GM13976 (cell line): Measurements from ENCODE around the gene DAZAP1.

Experiments used
- DNase-seq: peaks from one replicate; pipeline ENCODE4 v3.0.0; 2012; ENCODE audit warnings: low spot score
- CTCF ChIP-seq: IDR thresholded peaks from 2 replicates; pipeline ENCODE4 v1.5.1; 2012; ENCODE audit warnings: borderline replicate concordance, mild to moderate bottlenecking; ENCODE audit not compliant: insufficient read depth; ENCODE audit errors: extremely low read depth, missing control alignments, control extremely low read depth
- in situ Hi-C: fragments of 300-500 bp; cut with MboI; formaldehyde crosslinking; loops from one replicate; pipeline ENCODE4 v1.12.0; 2022; ENCODE audit warnings: low sequenced_read_pairs, mixed read lengths, inconsistent platforms; ENCODE audit not compliant: unreplicated experiment

The DAZAP1 gene

DNA sequence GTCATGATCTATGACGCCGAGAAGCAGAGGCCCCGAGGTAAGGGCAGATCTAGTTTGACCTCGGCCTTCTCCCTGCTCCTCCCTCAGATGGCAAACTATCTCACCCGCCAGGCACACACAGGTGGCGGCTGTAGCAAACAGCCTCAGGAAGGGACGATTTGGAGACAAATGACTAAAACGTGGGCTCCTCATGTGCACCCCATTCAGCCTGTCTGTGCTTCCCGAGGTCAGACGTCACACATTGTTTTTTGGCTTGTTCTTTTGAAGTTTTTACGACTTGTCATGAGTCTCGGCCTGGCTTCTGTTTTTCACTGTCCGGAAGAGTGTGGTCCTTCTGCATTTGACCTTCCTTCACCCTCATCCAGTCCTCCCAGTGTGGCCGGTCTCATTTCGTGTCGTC is 15.0 kb downstream of the DAZAP1 start:
- TF ChIP-seq CTCF = no peak
- no peak for DNase-seq
- in situ Hi-C loops = no loop called here

GRCh38 chr19:1422943-1423342 is 15.6 kb downstream of the DAZAP1 start:
- in situ Hi-C loops = no loop called here
- no peak for DNase-seq
- no peak for TF ChIP-seq CTCF

DNA sequence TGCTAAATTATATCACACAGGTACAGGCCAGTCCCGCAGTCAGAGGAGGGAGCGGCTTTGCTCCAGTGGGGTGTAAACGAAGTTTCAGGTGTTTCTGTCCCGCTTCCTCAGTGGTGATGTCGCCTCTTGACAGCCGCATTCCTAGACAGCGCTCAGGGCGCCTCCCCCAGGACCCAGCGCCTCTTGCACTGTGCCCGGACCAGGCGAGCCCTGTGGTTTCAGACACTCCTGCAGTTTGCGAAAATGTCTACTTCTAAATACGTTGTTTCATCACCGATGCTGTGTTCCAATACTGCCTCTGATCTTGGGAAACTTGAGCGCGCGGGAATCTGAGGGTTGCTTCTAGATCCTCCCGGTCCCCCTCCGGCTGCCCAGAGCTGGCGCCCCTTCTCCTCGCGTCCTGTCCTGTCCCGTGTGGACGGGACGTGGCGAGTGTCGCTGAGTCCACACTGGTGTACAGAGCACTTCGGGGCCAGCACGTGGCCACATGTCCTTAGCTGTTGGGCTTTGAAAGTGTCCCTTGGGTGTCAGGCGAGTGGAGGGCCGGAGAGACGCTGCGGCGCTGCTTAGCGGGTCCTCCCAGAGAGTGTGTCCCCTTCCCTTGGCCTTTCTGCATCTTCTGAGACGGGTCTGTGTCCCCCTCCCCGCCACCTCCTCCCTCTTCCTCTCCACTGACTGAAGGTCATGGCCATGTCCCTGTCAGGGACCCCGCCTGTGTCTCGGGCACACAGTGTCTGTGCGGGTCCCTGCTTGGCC is 16.2 kb downstream of the DAZAP1 start:
- in situ Hi-C loops = no loop called here
- DNase-seq = no peak
- no peak for TF ChIP-seq CTCF

- no peak for DNase-seq
- in situ Hi-C loops = no loop called here
- TF ChIP-seq CTCF = no peak
These were observed 17.0 kb downstream of the DAZAP1 start for GRCh38 chr19:1424192-1424955.

DNA sequence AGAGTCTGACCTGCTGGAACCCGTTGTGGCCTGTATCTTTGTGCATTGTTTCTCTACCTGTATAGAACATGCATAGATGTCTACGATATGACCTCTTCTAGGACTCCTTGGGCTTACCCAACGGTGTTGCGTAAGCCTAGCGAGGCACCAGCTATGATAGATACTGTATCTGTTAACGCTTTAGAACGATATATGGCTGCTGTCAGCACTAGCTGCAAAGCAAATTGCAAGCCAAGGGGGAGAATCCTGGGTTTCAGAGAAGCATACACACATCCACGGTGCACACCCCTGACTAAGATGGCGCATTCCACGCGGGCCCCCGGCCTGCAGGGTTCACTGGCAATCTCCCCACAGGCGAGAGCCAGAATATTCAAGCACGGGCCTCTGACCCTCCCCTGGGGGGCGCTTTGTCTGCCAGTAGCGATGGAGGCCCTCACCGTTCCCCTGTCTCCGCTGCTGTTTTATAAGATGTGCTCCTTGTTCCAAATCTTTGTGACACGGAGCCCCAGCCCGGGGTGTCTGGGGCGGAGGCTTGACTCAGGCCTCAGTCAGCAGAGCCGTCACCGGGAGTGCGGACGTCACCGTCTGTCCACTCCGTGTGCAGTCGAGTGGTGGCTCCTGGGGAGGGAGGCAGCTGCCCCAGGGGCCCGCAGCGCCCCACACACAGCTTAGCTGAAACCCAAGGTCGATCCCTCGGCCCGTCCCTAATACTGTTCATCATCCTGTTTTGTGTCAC is 17.9 kb downstream of the DAZAP1 start:
- no peak for TF ChIP-seq CTCF
- DNase-seq = no peak
- in situ Hi-C loops = no loop called here

GRCh38 chr19:1425902-1426301 is 18.5 kb downstream of the DAZAP1 start:
- no peak for DNase-seq
- in situ Hi-C loops = no loop called here
- TF ChIP-seq CTCF = no peak
